Body of pancreas (tissue), 4 donors: Measurements from ENCODE around the gene HADHB. TPM values are rescaled to one million over a fixed set of nuclear protein-coding genes. Genes with fewer than 3 reads are reported as not detected.

Experiments
- ATAC-seq: fragments of 150-250 bp; one replicate; pipeline ENCODE4 v1.9.1; 2016
- DNase-seq, 4 donors: peaks; one replicate each; pipeline ENCODE4 v3.0.0-alpha.2; 2019
- H3K27ac ChIP-seq, 4 donors: fragments of 200-600 bp; sonication (generic); 1 replicate in 3 of 4; 2 replicates in 1 of 4; pipeline versions ENCODE4 v1.5.1 to v1.6.1; 2016 to 2019; ENCODE audit warnings: mild to moderate bottlenecking in 1 of 4, mixed read lengths in 1 of 4, moderate library complexity in 1 of 4
- H3K27me3 ChIP-seq, 2 donors: fragments of 200-600 bp; sonication (generic); one replicate each; pipeline ENCODE4 v1.6.0; 2016; ENCODE audit warnings: mild to moderate bottlenecking in 1 of 2
- H3K36me3 ChIP-seq, 2 donors: fragments of 200-600 bp; sonication (generic); replicated peaks in 1 of 2; 2 replicates each; pipeline ENCODE4 v1.5.1; 2016; ENCODE audit warnings: low read depth in 2 of 2; ENCODE audit not compliant: insufficient read depth in 1 of 2
- H3K4me1 ChIP-seq: fragments of 200-600 bp; sonication (generic); one replicate; pipeline ENCODE4 v1.6.0; 2016
- H3K4me3 ChIP-seq, 2 donors: fragments of 200-600 bp; sonication (generic); 1 replicate in 1 of 2; 2 replicates in 1 of 2; pipeline ENCODE4 v1.5.1; 2016 to 2019
- H3K9me3 ChIP-seq, 3 donors: fragments of 200-600 bp; sonication (generic); 1 replicate in 2 of 3; 2 replicates in 1 of 3; pipeline ENCODE4 v1.5.1; 2016
- POLR2A ChIP-seq, 3 donors: fragments of 450-650 bp; IDR thresholded peaks; one replicate each; pipeline ENCODE4 v1.6.1; 2016; ENCODE audit warnings: antibody characterized with exemption in 3 of 3, mild to moderate bottlenecking in 2 of 3
- WGBS, 2 donors: methylation state at CpG; one replicate each; pipeline ENCODE4 v1.1.5; 2017; 5-methylcytosine and 5-hydroxymethylcytosine counted together
- intact Hi-C: fragments of 100-400 bp; cut with DNase I; formaldehyde crosslinking; loops from one replicate; pipeline ENCODE4 v1.15.1; 2023
- total RNA-seq, 2 donors: library from RNA; depleted of rRNA; stranded (reverse); fragments of >200 nt; gene quantifications; one replicate each; pipeline ENCODE4 v1.1.0, GENCODE V29; 2016
- TF ChIP-seq, protein P1 (sequence below), 7 experiments: fragments of 450-650 bp in 4 of 7; fragments of 200-600 bp in 3 of 7; sonication (generic) in 3 of 7; IDR thresholded peaks; one replicate each; pipeline ENCODE4 v1.5.1; 2016 to 2019; ENCODE audit warnings: antibody characterized with exemption in 7 of 7

Gene HADHB
- total RNA-seq, 2 donors from 2014 or later, result 108 to 127 TPM

DNA sequence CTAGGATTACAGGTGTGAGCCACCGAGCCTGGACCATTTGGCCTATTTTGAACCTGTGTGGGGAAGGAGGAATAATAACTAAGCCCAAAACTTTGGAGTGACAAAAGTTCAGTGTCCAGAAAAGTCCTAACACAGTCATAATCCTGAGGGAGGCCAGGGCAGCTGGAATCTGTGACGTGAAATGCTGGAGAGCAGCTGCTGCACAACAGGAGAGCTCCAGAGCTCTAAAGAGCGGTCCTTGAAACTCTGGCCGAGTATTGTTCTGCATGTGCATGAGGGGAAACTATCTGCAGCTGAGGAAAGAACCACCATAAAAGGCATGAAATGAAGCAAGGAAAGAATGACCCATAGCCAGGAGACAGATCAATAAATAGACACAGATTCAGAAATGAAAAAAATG is 28.2 kb upstream of the HADHB start:
- no peak for ATAC-seq
- Histone ChIP-seq H3K27ac (no peak overlapping the region), H3K27me3 (no peaks in the 10 kb centered on the region), H3K4me3 (no peak overlapping the region), H3K4me1 (no peaks in the 10 kb centered on the region), H3K36me3 (peaks cover 0 to 16% of the 10 kb centered on the region in 2 donors), H3K9me3 (no peaks in the 10 kb centered on the region)
- intact Hi-C loops, result no loop called here
- TF ChIP-seq, protein P1, sequence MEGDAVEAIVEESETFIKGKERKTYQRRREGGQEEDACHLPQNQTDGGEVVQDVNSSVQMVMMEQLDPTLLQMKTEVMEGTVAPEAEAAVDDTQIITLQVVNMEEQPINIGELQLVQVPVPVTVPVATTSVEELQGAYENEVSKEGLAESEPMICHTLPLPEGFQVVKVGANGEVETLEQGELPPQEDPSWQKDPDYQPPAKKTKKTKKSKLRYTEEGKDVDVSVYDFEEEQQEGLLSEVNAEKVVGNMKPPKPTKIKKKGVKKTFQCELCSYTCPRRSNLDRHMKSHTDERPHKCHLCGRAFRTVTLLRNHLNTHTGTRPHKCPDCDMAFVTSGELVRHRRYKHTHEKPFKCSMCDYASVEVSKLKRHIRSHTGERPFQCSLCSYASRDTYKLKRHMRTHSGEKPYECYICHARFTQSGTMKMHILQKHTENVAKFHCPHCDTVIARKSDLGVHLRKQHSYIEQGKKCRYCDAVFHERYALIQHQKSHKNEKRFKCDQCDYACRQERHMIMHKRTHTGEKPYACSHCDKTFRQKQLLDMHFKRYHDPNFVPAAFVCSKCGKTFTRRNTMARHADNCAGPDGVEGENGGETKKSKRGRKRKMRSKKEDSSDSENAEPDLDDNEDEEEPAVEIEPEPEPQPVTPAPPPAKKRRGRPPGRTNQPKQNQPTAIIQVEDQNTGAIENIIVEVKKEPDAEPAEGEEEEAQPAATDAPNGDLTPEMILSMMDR (IDR thresholded peaks at IDR 0.05), result no peak
- TF ChIP-seq POLR2A (IDR thresholded peaks at IDR 0.05), result no peak
- 90 to 91% methylated on average over 4 of the region's 4 CpGs for WGBS, 2 donors
- DNase-seq, result no peak

DNA sequence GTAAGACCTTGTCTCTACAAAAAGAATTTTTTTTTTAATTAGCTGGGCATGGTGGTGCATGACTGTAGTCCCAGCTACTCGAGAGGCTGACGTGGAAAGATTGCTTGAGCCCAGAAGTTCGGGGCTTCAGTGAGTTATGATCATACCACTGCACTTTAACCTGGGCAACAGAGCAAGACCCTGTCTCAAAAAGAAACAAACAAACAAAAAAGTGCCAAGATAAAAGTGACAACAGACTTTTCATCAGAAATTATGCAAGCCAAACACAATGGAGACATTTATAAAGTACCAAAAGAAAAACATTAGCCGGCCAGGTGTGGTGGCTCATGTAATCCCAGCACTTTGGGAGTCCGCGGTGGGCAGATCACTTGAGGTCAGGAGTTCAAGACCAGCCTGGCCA is 27.0 kb upstream of the HADHB start:
- intact Hi-C loops, result no loop called here
- Histone ChIP-seq H3K4me3 (no peak overlapping the region), H3K9me3 (no peaks in the 10 kb centered on the region), H3K27me3 (no peaks in the 10 kb centered on the region), H3K4me1 (no peaks in the 10 kb centered on the region), H3K36me3 (peaks cover 0 to 14% of the 10 kb centered on the region in 2 donors), H3K27ac (no peak overlapping the region)
- no peak for TF ChIP-seq POLR2A (IDR thresholded peaks at IDR 0.05)
- TF ChIP-seq, protein P1 (IDR thresholded peaks at IDR 0.05), result no peak
- ATAC-seq (no peak), DNase-seq (no peak)
- 82 to 89% methylated on average over 6 of the region's 6 CpGs for WGBS, 2 donors

DNA sequence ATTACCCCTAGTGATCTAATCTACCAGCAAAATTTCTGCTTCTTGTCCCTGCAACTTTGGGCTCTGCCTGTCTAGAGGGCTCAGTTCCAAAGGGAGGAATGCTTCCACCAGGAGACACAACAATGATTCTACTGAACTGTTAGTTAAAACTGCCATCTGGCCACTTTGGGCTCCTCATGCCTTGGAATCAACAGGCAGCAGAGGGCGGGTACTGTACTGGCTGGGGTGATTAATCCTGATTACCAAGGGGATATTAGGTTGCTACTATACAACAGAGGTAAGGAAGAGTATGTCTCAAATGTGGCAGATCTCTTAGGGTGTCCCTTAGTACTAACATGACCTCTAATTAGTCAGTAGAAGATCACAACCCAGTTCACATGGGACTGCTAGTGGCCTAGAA is 21.7 kb upstream of the HADHB start:
- Histone ChIP-seq H3K36me3 (no peaks in the 10 kb centered on the region), H3K4me3 (no peak overlapping the region), H3K4me1 (peaks cover 15% of the 10 kb centered on the region), H3K9me3 (no peaks in the 10 kb centered on the region), H3K27ac (no peak overlapping the region), H3K27me3 (no peaks in the 10 kb centered on the region)
- no peak for DNase-seq
- TF ChIP-seq POLR2A (IDR thresholded peaks at IDR 0.05), result no peak
- TF ChIP-seq, protein P1 (IDR thresholded peaks at IDR 0.05), result no peak
- ATAC-seq, result no peak
- 94 to 100% methylated on average over 1 of the region's 1 CpG for WGBS, 2 donors
- intact Hi-C loops, result no loop called here

DNA sequence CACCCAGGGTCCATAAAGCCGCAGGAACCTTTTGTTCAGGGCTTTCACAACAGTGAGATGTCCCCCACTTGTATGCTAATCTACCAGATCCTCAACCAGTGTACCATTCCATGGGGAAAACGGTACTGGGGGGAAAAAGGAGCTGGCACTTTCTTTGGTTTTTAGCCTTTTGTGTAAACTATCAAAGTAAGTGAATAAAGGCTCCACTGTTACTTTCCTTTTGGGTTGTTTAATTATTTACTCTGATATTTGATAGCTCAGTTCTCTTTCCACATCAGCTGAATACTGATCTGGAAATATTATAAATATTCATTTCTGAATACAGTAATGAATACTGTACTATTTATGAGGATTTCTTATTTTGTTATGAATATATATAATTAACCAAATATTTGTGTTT is 20.6 kb upstream of the HADHB start:
- TF ChIP-seq POLR2A (IDR thresholded peaks at IDR 0.05), result no peak
- TF ChIP-seq, protein P1 (IDR thresholded peaks at IDR 0.05), result no peak
- WGBS, 2 donors, result 63 to 67% methylated on average over 2 of the region's 2 CpGs
- DNase-seq, result no peak
- Histone ChIP-seq H3K9me3 (no peaks in the 10 kb centered on the region), H3K36me3 (peaks cover 0 to 6% of the 10 kb centered on the region in 2 donors), H3K27ac (peak overlapping the region in 3 of 4 donors; percentile 14 to 56 (median 22)), H3K4me3 (no peak overlapping the region), H3K27me3 (no peaks in the 10 kb centered on the region), H3K4me1 (peaks cover 15% of the 10 kb centered on the region)
- intact Hi-C loops, result no loop called here
- ATAC-seq, result no peak

DNA sequence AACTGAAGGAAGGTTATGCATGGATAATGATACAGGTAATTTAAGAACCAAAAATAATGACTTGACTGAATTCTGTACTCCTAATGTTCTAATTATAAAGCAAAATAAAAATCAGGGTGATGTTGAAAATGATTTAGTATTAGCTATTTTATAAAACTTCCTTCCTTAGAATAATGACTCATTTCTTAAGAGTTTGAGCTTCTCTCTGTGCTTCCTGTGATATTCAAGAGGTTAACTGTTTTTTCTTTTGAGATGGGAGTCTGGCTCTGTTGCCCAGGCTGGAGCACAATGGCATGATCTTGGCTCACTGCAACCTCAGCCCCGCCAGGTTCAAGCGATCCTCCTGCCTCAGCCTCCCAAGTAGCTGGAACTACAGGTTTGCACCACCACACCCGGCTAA is 15.1 kb upstream of the HADHB start:
- H3K27me3 ChIP-seq, result no peaks in the 10 kb centered on the region
- DNase-seq (no peak), ATAC-seq (no peak)
- no peak overlapping the region for H3K27ac ChIP-seq
- intact Hi-C loops, result no loop called here
- no peak for TF ChIP-seq POLR2A (IDR thresholded peaks at IDR 0.05)
- TF ChIP-seq, protein P1 (IDR thresholded peaks at IDR 0.05), result no peak
- no peaks in the 10 kb centered on the region for H3K9me3 ChIP-seq
- peaks cover 3% of the 10 kb centered on the region for H3K4me1 ChIP-seq
- H3K36me3 ChIP-seq, result peaks cover 14 to 27% of the 10 kb centered on the region in 2 donors
- H3K4me3 ChIP-seq, result no peak overlapping the region
- 95 to 96% methylated on average over 3 of the region's 3 CpGs for WGBS, 2 donors
